ENCODE data around the gene JAK3. TPM values are rescaled to one million over a fixed set of nuclear protein-coding genes. Genes with fewer than 3 reads are reported as not detected.
A peak's percentile ranks its signal among the peaks of the same experiment; 100 is the strongest.

JAK3 gene
- total and polyA plus RNA-seq, 2 of the 8 experiments (the other 6 are each of a cell fraction or from before 2014, with no cell fraction given), result 4.0 to 4.7 TPM

DNA sequence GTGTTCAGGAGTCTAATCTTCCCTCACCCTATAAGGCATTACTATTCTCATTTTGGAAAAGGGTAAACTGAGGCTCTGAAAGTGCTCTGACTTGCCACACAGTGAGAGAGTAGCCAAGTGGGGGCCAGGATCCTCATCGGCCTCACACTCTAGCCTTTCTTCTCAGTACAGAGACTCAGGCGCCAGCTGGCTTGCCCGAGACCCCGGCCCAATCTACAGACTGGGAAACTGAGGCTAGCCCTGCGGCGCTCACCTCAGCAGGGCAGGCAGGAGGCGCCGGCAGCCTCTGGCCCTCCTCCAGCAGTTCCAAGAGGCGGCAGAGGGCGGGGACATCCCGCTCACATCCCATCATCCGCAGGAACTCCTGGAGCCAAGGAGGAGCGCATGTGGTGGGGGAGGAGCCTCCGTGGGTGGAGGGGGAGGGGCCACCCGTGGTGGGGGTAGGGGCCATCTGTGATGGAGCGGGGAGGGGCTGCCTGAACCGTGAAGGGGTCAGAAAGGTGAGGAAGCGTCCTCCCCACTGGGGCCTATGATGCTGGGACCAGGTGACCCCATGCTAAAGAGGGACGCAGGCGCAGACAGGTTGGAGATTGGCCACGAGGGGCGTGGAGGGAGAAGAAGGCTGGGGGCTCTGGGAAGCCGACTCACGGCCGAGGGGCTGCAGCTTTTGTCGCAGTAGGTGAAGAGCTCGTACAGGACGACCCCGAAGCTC is 17.8 kb downstream of the JAK3 start (continued):
- TF ChIP-seq, protein P1, sequence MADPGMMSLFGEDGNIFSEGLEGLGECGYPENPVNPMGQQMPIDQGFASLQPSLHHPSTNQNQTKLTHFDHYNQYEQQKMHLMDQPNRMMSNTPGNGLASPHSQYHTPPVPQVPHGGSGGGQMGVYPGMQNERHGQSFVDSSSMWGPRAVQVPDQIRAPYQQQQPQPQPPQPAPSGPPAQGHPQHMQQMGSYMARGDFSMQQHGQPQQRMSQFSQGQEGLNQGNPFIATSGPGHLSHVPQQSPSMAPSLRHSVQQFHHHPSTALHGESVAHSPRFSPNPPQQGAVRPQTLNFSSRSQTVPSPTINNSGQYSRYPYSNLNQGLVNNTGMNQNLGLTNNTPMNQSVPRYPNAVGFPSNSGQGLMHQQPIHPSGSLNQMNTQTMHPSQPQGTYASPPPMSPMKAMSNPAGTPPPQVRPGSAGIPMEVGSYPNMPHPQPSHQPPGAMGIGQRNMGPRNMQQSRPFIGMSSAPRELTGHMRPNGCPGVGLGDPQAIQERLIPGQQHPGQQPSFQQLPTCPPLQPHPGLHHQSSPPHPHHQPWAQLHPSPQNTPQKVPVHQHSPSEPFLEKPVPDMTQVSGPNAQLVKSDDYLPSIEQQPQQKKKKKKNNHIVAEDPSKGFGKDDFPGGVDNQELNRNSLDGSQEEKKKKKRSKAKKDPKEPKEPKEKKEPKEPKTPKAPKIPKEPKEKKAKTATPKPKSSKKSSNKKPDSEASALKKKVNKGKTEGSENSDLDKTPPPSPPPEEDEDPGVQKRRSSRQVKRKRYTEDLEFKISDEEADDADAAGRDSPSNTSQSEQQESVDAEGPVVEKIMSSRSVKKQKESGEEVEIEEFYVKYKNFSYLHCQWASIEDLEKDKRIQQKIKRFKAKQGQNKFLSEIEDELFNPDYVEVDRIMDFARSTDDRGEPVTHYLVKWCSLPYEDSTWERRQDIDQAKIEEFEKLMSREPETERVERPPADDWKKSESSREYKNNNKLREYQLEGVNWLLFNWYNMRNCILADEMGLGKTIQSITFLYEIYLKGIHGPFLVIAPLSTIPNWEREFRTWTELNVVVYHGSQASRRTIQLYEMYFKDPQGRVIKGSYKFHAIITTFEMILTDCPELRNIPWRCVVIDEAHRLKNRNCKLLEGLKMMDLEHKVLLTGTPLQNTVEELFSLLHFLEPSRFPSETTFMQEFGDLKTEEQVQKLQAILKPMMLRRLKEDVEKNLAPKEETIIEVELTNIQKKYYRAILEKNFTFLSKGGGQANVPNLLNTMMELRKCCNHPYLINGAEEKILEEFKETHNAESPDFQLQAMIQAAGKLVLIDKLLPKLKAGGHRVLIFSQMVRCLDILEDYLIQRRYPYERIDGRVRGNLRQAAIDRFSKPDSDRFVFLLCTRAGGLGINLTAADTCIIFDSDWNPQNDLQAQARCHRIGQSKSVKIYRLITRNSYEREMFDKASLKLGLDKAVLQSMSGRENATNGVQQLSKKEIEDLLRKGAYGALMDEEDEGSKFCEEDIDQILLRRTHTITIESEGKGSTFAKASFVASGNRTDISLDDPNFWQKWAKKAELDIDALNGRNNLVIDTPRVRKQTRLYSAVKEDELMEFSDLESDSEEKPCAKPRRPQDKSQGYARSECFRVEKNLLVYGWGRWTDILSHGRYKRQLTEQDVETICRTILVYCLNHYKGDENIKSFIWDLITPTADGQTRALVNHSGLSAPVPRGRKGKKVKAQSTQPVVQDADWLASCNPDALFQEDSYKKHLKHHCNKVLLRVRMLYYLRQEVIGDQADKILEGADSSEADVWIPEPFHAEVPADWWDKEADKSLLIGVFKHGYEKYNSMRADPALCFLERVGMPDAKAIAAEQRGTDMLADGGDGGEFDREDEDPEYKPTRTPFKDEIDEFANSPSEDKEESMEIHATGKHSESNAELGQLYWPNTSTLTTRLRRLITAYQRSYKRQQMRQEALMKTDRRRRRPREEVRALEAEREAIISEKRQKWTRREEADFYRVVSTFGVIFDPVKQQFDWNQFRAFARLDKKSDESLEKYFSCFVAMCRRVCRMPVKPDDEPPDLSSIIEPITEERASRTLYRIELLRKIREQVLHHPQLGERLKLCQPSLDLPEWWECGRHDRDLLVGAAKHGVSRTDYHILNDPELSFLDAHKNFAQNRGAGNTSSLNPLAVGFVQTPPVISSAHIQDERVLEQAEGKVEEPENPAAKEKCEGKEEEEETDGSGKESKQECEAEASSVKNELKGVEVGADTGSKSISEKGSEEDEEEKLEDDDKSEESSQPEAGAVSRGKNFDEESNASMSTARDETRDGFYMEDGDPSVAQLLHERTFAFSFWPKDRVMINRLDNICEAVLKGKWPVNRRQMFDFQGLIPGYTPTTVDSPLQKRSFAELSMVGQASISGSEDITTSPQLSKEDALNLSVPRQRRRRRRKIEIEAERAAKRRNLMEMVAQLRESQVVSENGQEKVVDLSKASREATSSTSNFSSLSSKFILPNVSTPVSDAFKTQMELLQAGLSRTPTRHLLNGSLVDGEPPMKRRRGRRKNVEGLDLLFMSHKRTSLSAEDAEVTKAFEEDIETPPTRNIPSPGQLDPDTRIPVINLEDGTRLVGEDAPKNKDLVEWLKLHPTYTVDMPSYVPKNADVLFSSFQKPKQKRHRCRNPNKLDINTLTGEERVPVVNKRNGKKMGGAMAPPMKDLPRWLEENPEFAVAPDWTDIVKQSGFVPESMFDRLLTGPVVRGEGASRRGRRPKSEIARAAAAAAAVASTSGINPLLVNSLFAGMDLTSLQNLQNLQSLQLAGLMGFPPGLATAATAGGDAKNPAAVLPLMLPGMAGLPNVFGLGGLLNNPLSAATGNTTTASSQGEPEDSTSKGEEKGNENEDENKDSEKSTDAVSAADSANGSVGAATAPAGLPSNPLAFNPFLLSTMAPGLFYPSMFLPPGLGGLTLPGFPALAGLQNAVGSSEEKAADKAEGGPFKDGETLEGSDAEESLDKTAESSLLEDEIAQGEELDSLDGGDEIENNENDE (IDR thresholded peaks at IDR 0.05; ENCODE audit: insufficient replicate concordance, low read length), result no peak
- TF ChIP-seq, protein P2, sequence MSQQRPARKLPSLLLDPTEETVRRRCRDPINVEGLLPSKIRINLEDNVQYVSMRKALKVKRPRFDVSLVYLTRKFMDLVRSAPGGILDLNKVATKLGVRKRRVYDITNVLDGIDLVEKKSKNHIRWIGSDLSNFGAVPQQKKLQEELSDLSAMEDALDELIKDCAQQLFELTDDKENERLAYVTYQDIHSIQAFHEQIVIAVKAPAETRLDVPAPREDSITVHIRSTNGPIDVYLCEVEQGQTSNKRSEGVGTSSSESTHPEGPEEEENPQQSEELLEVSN (IDR thresholded peaks at IDR 0.05), result 0 out of 2 replicates have a peak, but pooled peaks have one; percentile 38
- TF ChIP-seq KDM1A (IDR thresholded peaks at IDR 0.05; ENCODE audit: borderline replicate concordance, low read length) (peak; percentile 99), CBX8 (IDR thresholded peaks at IDR 0.05; ENCODE audit: borderline replicate concordance, low read depth, low read length) (no peak), SRF (IDR thresholded peaks at IDR 0.05; ENCODE audit: low read depth, low read length) (no peak), TAF1 (IDR thresholded peaks at IDR 0.05; ENCODE audit: low read depth, low read length) (no peak), SIX5 (IDR thresholded peaks at IDR 0.05; ENCODE audit: low read depth, low read length) (no peak), ASH2L (IDR thresholded peaks at IDR 0.05; ENCODE audit: low read length) (peak; percentile 82), ZNF274 (IDR thresholded peaks at IDR 0.05; ENCODE audit: borderline replicate concordance, extremely low read depth, low read length) (no peak), SAP30 (IDR thresholded peaks at IDR 0.05; ENCODE audit: insufficient read depth, insufficient replicate concordance, low read length) (no peak)

All from H1 (cell line).